Sigmoid colon (tissue), 3 donors: Measurements from ENCODE around the gene TXNDC11.

Experiments
- POLR2A ChIP-seq, 2 donors: fragments of 450-650 bp; IDR thresholded peaks; one replicate each; pipeline ENCODE4 v1.6.1; 2016; ENCODE audit warnings: antibody characterized with exemption in 2 of 2, mild to moderate bottlenecking in 2 of 2, moderate library complexity in 2 of 2
- TF ChIP-seq, protein P1 (sequence below), 4 experiments: fragments of 450-650 bp in 3 of 4; fragments of 200-600 bp in 1 of 4; IDR thresholded peaks; one replicate each; pipeline ENCODE4 v1.5.1; 2016 to 2019; ENCODE audit warnings: antibody characterized with exemption in 4 of 4, mild to moderate bottlenecking in 3 of 4, moderate library complexity in 2 of 4

DNA sequence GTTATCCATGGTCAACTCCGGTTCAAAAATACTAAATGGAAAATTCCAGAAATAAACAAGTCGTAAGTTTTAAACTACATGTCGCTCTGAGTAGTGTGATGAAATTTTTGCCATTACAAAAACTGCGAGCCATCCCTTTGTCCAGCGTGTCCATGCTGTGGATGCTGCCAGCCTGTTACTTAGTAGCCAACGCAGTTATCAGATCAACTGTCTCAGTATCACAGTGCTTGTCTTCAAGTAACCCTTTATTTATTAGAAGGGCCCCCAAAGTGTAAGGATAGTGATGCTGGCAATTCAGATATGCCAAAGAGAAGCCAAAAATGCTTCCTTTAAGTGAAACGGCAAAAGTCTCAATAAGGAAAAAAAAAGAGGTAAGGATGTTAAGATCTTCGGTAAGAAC lies 50.5 kb downstream of the TXNDC11 start:
- TF ChIP-seq, protein P1, sequence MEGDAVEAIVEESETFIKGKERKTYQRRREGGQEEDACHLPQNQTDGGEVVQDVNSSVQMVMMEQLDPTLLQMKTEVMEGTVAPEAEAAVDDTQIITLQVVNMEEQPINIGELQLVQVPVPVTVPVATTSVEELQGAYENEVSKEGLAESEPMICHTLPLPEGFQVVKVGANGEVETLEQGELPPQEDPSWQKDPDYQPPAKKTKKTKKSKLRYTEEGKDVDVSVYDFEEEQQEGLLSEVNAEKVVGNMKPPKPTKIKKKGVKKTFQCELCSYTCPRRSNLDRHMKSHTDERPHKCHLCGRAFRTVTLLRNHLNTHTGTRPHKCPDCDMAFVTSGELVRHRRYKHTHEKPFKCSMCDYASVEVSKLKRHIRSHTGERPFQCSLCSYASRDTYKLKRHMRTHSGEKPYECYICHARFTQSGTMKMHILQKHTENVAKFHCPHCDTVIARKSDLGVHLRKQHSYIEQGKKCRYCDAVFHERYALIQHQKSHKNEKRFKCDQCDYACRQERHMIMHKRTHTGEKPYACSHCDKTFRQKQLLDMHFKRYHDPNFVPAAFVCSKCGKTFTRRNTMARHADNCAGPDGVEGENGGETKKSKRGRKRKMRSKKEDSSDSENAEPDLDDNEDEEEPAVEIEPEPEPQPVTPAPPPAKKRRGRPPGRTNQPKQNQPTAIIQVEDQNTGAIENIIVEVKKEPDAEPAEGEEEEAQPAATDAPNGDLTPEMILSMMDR (IDR thresholded peaks at IDR 0.05) = no peak
- no peak for TF ChIP-seq POLR2A (IDR thresholded peaks at IDR 0.05)
